Endodermal cell (in vitro differentiated cells): ENCODE data around the gene GLRA3. TPM values are rescaled to one million over a fixed set of nuclear protein-coding genes. Genes with fewer than 3 reads are reported as not detected.

Experiments used
- DNase-seq: peaks from one replicate; pipeline ENCODE4 v3.0.0-alpha.2; 2017
- H3K27ac ChIP-seq: 2 replicates; pipeline ENCODE4 v1.5.1; 2013; ENCODE audit warnings: mild to moderate bottlenecking, low read depth, low read length, moderate library complexity
- H3K27me3 ChIP-seq: 2 replicates; pipeline ENCODE4 v1.6.1; 2013; ENCODE audit warnings: mild to moderate bottlenecking, low read length, moderate library complexity; ENCODE audit not compliant: insufficient read depth, control insufficient read depth, poor library complexity, severe bottlenecking
- H3K36me3 ChIP-seq: 2 replicates; pipeline ENCODE4 v1.7.0; 2013; ENCODE audit warnings: mild to moderate bottlenecking, low read length, moderate library complexity; ENCODE audit not compliant: control insufficient read depth, insufficient read depth
- H3K4me1 ChIP-seq: one replicate; pipeline ENCODE4 v1.7.0; 2013; ENCODE audit warnings: low read length; ENCODE audit not compliant: control insufficient read depth, insufficient read depth
- H3K4me3 ChIP-seq: 2 replicates; pipeline ENCODE4 v1.5.1; 2013; ENCODE audit warnings: mild to moderate bottlenecking, low read length, moderate library complexity
- H3K9ac ChIP-seq: 2 replicates; pipeline ENCODE4 v1.6.1; 2013; ENCODE audit warnings: mild to moderate bottlenecking, low read length, moderate library complexity; ENCODE audit not compliant: poor library complexity, severe bottlenecking; ENCODE audit errors: extremely low read depth
- H3K9me3 ChIP-seq: 2 replicates; pipeline ENCODE4 v1.6.1; 2013; ENCODE audit warnings: mild to moderate bottlenecking, low read length, moderate library complexity; ENCODE audit not compliant: control insufficient read depth
- H3K27ac Mint-ChIP-seq: 2 replicates; pipeline ENCODE4 v1.8.0; 2020; ENCODE audit warnings: mixed read lengths
- H3K27me3 Mint-ChIP-seq: 2 replicates; pipeline ENCODE4 v1.8.0; 2021; ENCODE audit warnings: mild to moderate bottlenecking, mixed read lengths; ENCODE audit not compliant: insufficient read depth
- H3K36me3 Mint-ChIP-seq: 2 replicates; pipeline ENCODE4 v1.8.0; 2020; ENCODE audit warnings: low read depth, mixed read lengths
- H3K4me1 Mint-ChIP-seq: 2 replicates; pipeline ENCODE4 v1.8.0; 2020; ENCODE audit warnings: mixed read lengths
- H3K4me3 Mint-ChIP-seq: 2 replicates; pipeline ENCODE4 v1.8.0; 2020; ENCODE audit warnings: mild to moderate bottlenecking, moderate library complexity, mixed read lengths
- H3K9me3 Mint-ChIP-seq: 2 replicates; pipeline ENCODE4 v1.8.0; 2020; ENCODE audit warnings: mild to moderate bottlenecking, mixed read lengths
- CTCF ChIP-seq: fragments of 200-600 bp; sonication (generic); conservative IDR thresholded peaks from 2 replicates; pipeline ENCODE4 v1.5.0; 2021; ENCODE audit warnings: antibody characterized with exemption, mild to moderate bottlenecking
- WGBS, 2 experiments: methylation state at CpG; one replicate each; pipeline versions ENCODE4 v1.1.5 to v1.1.7; 2013; ENCODE audit warnings: missing lambda C conversion rate in 2 of 2, mixed read lengths in 1 of 2; ENCODE audit not compliant: insufficient coverage in 1 of 2, insufficient read length in 1 of 2; 5-methylcytosine and 5-hydroxymethylcytosine counted together
- total RNA-seq, 2 donors: library from RNA; stranded (reverse); fragmentation: NEBNext Ultra II Directional in 1 of 2; extraction: Animal tissue kit (Norgen Biotek cat#: 25700) in 1 of 2; gene quantifications; 2 replicates in 1 of 2; 3 replicates in 1 of 2; pipeline ENCODE4 v1.2.1, GENCODE V29; 2021

Gene GLRA3
- total RNA-seq, 2 donors from 2014 or later: 0.11 TPM; not detected in 1

- H3K9ac ChIP-seq: no peak overlapping the region
- no peak overlapping the region for H3K27ac ChIP-seq
- H3K36me3 ChIP-seq: no peaks in the 10 kb centered on the region
- no peaks in the 10 kb centered on the region for H3K9me3 Mint-ChIP-seq
- H3K27me3 Mint-ChIP-seq: no peaks in the 10 kb centered on the region
- no peaks in the 10 kb centered on the region for H3K27me3 ChIP-seq
- H3K36me3 Mint-ChIP-seq: no peaks in the 10 kb centered on the region
- no peak overlapping the region for H3K4me3 ChIP-seq
- H3K4me1 ChIP-seq: no peaks in the 10 kb centered on the region
- no peak for DNase-seq
- H3K9me3 ChIP-seq: no peaks in the 10 kb centered on the region
- H3K4me1 Mint-ChIP-seq: no peaks in the 10 kb centered on the region
- 78% methylated on average over 3 of the region's 3 CpGs for WGBS, 2 experiments
- H3K27ac Mint-ChIP-seq: no peak overlapping the region
- no peak for TF ChIP-seq CTCF
- H3K4me3 Mint-ChIP-seq: no peak overlapping the region
These were observed 170.8 kb downstream of the GLRA3 start for GRCh38 chr4:174658246-174658645.

GRCh38 chr4:174657472-174657871 lies 171.6 kb downstream of the GLRA3 start:
- WGBS, 2 experiments: 93 to 97% methylated on average over 5 to 6 of the region's 6 CpGs
- Histone ChIP-seq H3K36me3 (no peaks in the 10 kb centered on the region), H3K4me1 (no peaks in the 10 kb centered on the region), H3K4me3 (no peak overlapping the region), H3K9me3 (no peaks in the 10 kb centered on the region), H3K27ac (no peak overlapping the region), H3K27me3 (no peaks in the 10 kb centered on the region), H3K9ac (no peak overlapping the region)
- DNase-seq: no peak
- no peaks in the 10 kb centered on the region for H3K36me3 Mint-ChIP-seq
- no peaks in the 10 kb centered on the region for H3K9me3 Mint-ChIP-seq
- no peak for TF ChIP-seq CTCF
- H3K4me3 Mint-ChIP-seq: no peak overlapping the region
- no peaks in the 10 kb centered on the region for H3K27me3 Mint-ChIP-seq
- H3K4me1 Mint-ChIP-seq: no peaks in the 10 kb centered on the region
- no peak overlapping the region for H3K27ac Mint-ChIP-seq

GRCh38 chr4:174654634-174655033 lies 174.4 kb downstream of the GLRA3 start:
- Histone ChIP-seq H3K36me3 (no peaks in the 10 kb centered on the region), H3K27me3 (no peaks in the 10 kb centered on the region), H3K9ac (no peak overlapping the region), H3K4me1 (no peaks in the 10 kb centered on the region), H3K9me3 (no peaks in the 10 kb centered on the region), H3K27ac (no peak overlapping the region), H3K4me3 (no peak overlapping the region)
- 89 to 95% methylated on average over 3 to 4 of the region's 4 CpGs for WGBS, 2 experiments
- no peaks in the 10 kb centered on the region for H3K27me3 Mint-ChIP-seq
- TF ChIP-seq CTCF: no peak
- H3K9me3 Mint-ChIP-seq: no peaks in the 10 kb centered on the region
- H3K4me1 Mint-ChIP-seq: no peaks in the 10 kb centered on the region
- H3K27ac Mint-ChIP-seq: no peak overlapping the region
- no peaks in the 10 kb centered on the region for H3K36me3 Mint-ChIP-seq
- DNase-seq: no peak
- no peak overlapping the region for H3K4me3 Mint-ChIP-seq
